Nephron (organoid): ENCODE results near the gene NCF4.

Experiments used
- H3K27ac Mint-ChIP-seq, 3 experiments: 2 replicates each; pipeline ENCODE4 v1.8.0; 2020; ENCODE audit warnings: mixed read lengths in 3 of 3, mild to moderate bottlenecking in 2 of 3, moderate library complexity in 1 of 3
- H3K27me3 Mint-ChIP-seq: 2 replicates; pipeline ENCODE4 v1.8.0; 2021; ENCODE audit warnings: low read depth, mild to moderate bottlenecking, moderate library complexity, mixed read lengths
- H3K36me3 Mint-ChIP-seq: 2 replicates; pipeline ENCODE4 v1.8.0; 2020; ENCODE audit warnings: low read depth, mixed read lengths
- H3K4me1 Mint-ChIP-seq: 2 replicates; pipeline ENCODE4 v1.8.0; 2020; ENCODE audit warnings: mixed read lengths
- H3K4me3 Mint-ChIP-seq, 3 experiments: 2 replicates each; pipeline ENCODE4 v1.8.0; 2020; ENCODE audit warnings: mild to moderate bottlenecking in 3 of 3, mixed read lengths in 3 of 3, moderate library complexity in 2 of 3
- H3K9me3 Mint-ChIP-seq: 2 replicates; pipeline ENCODE4 v1.8.0; 2020; ENCODE audit warnings: mixed read lengths
- CTCF ChIP-seq, 3 experiments: fragments of 200-600 bp; sonication (generic); IDR thresholded peaks; one replicate each; pipeline ENCODE4 v1.5.0; 2021; ENCODE audit warnings: antibody characterized with exemption in 3 of 3; ENCODE audit not compliant: unreplicated experiment in 3 of 3

The NCF4 gene

GRCh38 chr22:36863979-36864378, 3.2 kb downstream of the NCF4 start:
- Mint-ChIP-seq H3K4me3 (no peak overlapping the region), H3K27ac (no peak overlapping the region), H3K27me3 (peaks cover 36% of the 10 kb centered on the region), H3K36me3 (no peaks in the 10 kb centered on the region), H3K4me1 (no peaks in the 10 kb centered on the region), H3K9me3 (peaks cover 3% of the 10 kb centered on the region)
- TF ChIP-seq CTCF (IDR thresholded peaks at IDR 0.05; ENCODE audit: unreplicated experiment in 3 of 3), result no peak

- peaks cover 3% of the 10 kb centered on the region for H3K9me3 Mint-ChIP-seq
- no peak overlapping the region for H3K4me3 Mint-ChIP-seq
- no peak overlapping the region for H3K27ac Mint-ChIP-seq
- H3K27me3 Mint-ChIP-seq, result peaks cover 40% of the 10 kb centered on the region
- H3K36me3 Mint-ChIP-seq, result no peaks in the 10 kb centered on the region
- H3K4me1 Mint-ChIP-seq, result no peaks in the 10 kb centered on the region
- no peak for TF ChIP-seq CTCF (IDR thresholded peaks at IDR 0.05; ENCODE audit: unreplicated experiment in 3 of 3)
These were observed 3.8 kb downstream of the NCF4 start for GRCh38 chr22:36864454-36865215.

- H3K36me3 Mint-ChIP-seq, result no peaks in the 10 kb centered on the region
- H3K4me1 Mint-ChIP-seq, result no peaks in the 10 kb centered on the region
- H3K27ac Mint-ChIP-seq, result no peak overlapping the region
- H3K4me3 Mint-ChIP-seq, result no peak overlapping the region
- peaks cover 3% of the 10 kb centered on the region for H3K9me3 Mint-ChIP-seq
- no peak for TF ChIP-seq CTCF (IDR thresholded peaks at IDR 0.05; ENCODE audit: unreplicated experiment in 3 of 3)
- H3K27me3 Mint-ChIP-seq, result peaks cover 42% of the 10 kb centered on the region
These were observed 4.5 kb downstream of the NCF4 start for GRCh38 chr22:36865346-36865745.

- H3K27me3 Mint-ChIP-seq, result peaks cover 51% of the 10 kb centered on the region
- peaks cover 3% of the 10 kb centered on the region for H3K9me3 Mint-ChIP-seq
- TF ChIP-seq CTCF (IDR thresholded peaks at IDR 0.05; ENCODE audit: unreplicated experiment in 3 of 3), result no peak
- H3K4me3 Mint-ChIP-seq, result no peak overlapping the region
- no peaks in the 10 kb centered on the region for H3K36me3 Mint-ChIP-seq
- no peaks in the 10 kb centered on the region for H3K4me1 Mint-ChIP-seq
- no peak overlapping the region for H3K27ac Mint-ChIP-seq
These were observed 6.9 kb downstream of the NCF4 start for GRCh38 chr22:36867695-36868094.

GRCh38 chr22:36868546-36869181, 7.9 kb downstream of the NCF4 start:
- no peaks in the 10 kb centered on the region for H3K4me1 Mint-ChIP-seq
- no peak for TF ChIP-seq CTCF (IDR thresholded peaks at IDR 0.05; ENCODE audit: unreplicated experiment in 3 of 3)
- H3K4me3 Mint-ChIP-seq, result no peak overlapping the region
- H3K9me3 Mint-ChIP-seq, result peaks cover 3% of the 10 kb centered on the region
- no peaks in the 10 kb centered on the region for H3K36me3 Mint-ChIP-seq
- no peak overlapping the region for H3K27ac Mint-ChIP-seq
- peaks cover 57% of the 10 kb centered on the region for H3K27me3 Mint-ChIP-seq

GRCh38 chr22:36870250-36870649, 9.4 kb downstream of the NCF4 start:
- Mint-ChIP-seq H3K4me1 (no peaks in the 10 kb centered on the region), H3K36me3 (no peaks in the 10 kb centered on the region), H3K27me3 (peaks cover 59% of the 10 kb centered on the region), H3K4me3 (no peak overlapping the region), H3K9me3 (no peaks in the 10 kb centered on the region), H3K27ac (no peak overlapping the region)
- TF ChIP-seq CTCF (IDR thresholded peaks at IDR 0.05; ENCODE audit: unreplicated experiment in 3 of 3), result no peak
